Stimulated activated CD8-positive, alpha-beta memory T cell treated with anti-CD3 and anti-CD28 coated beads, Interleukin-12 subunit alpha, Interleukin-12 subunit beta, amount 100 ng/mL, for 1 hour (primary cell): ENCODE measurements around the gene ASTN2.

Experiments used
- DNase-seq: peaks from one replicate; pipeline ENCODE4 v3.0.0-alpha.2; 2020; ENCODE audit warnings: low read depth

Gene ASTN2

DNA sequence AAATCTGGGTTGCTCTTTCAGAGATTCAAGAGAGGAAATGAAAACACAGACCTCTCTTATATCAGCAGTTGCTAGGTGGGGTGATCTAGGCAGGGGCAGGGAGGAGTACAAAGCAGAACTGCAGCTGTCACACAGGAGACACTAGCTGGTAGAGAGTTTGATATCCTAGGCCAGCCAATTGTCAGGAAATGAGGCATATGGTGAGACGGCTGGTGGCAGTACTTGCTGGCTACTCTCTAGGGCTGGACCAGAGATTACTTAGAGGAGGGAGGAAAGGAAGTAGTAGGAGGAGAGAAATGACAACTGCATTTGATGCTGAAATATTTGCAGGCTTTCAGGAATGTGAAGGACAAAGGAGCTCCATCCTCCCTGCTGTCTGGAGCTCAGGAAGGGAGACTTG, 614.0 kb downstream of the ASTN2 start:
- no peak for DNase-seq

DNA sequence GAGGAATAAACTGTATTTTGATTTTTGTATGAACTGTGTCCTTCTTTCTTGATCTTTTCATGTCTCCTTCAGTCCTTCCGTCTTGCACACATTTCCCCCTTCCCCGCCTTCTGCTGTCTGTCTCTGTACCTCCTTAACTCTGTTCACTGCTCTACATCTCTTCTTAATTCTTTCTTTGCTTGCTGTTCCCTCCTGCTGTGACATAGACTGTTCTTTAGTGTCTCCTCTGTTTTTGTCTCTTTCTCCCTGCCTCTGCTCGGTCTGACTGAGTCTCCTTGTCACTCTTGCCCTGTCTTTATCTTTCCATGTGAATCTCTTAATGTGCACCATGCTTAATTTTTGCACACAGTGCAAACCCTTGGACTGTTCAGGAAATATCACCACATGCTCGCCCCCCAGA, 614.8 kb downstream of the ASTN2 start:
- DNase-seq = no peak

DNA sequence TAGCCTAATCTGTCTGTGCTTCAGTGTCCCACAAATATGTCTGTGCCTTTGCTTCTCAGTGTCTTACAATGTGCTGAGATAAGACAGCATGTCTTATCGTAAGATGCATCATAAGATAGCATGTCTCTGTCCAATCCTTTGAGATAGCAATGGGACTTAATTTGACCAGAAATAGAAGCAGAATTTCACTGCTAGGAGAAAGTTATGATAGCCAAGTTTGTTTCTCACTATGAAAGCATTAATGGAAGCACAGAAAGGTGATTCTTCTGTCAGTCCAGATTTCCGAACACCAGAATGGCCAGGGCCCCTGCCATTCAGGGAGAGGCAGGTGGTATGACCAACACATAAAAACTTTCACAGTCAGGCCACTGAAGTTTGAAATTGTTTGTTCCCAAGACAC, 616.3 kb downstream of the ASTN2 start:
- DNase-seq = no peak

DNA sequence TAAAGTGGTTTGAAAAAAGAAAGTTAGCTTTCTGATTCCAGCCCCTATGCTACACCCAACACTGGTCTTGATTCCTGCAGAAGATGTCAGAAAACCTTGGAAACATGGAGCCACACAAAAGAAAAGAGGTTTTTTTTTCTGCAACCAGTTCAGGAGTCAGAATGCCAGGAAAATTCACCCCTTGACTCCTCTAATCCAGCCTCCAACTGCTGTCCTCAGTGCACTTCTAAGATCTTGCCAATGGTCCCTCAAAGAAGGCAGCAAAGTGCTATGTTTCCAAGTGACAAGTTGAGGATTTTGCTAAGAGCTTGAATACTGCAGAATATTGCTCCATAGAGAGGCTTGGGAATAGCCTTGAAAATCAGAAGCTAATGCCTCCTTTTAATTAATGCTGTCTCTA, 617.6 kb downstream of the ASTN2 start:
- DNase-seq = no peak

DNA sequence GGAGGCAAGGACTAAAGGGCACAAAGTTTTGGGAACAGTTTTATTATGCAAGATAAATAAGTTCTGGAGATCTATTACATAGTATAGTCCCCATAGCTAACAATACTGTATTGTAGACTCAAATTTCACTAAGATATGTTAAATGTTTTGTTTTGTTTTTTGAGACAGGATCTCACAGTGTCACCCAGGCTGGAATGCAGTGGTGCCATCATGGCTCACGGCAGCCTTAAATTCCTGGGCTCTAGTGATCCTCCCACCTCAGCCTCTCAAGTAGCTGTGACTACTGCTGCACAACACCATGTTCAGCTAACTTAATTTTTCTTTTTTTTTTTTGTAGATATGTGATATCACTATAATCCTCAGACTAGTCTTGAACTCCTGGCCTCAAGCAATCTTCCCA, 618.2 kb downstream of the ASTN2 start:
- no peak for DNase-seq

DNA sequence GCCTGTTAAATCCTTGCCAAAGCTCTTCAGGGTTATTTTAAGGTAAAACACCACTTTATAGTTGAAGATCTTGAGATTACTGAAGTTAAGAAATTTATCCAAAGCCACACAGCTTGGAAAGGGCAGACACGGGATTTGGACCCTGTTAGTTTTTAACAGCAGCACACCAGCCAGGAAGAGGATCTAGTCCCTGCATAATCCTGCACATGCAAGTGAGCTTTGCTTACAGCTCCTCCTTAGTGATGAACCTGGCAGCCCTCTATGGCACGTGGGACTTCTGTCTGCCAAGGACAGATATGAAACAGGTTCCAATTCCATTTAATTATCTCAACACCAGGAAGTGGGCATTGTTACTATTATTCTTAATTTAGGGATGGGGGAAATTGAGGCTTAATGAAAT, 619.0 kb downstream of the ASTN2 start:
- DNase-seq = no peak

DNA sequence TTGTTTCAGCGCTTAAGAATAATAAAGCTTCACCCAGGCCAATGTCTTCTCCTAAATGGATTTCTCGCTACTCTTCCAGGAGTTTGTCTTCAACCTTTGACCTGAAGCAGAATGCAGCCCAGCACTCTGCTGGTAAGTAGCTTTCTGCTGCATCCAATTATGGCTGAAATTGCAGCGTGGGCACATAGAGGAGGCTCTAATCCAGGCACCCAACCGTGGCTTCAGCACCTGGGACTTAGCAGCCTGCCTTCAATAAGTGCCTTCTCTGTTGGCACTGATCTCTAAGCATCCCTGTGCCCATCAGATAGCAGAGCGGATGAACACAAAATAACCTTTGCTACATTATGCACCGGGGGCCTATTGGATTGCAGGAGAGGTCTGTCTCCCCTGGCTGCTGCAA, 622.6 kb downstream of the ASTN2 start:
- no peak for DNase-seq

DNA sequence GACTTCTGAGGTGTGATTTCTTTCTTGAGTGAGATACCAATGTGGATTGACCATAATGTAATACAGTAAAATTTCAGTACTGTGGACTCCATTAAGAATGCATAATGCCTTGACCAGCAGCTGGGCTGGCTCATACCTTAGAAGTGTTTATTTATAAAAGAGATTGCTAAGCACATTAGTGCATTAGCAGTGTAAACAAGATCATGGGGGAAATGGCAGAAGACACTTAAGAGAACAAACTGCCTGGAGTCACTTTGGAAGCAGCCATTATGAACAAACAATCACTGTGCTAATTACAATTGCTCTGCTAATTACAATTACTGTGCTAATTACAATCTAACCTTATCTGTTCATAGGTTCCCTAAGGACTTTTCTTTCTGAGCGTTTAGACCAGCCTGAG, 623.5 kb downstream of the ASTN2 start:
- no peak for DNase-seq

DNA sequence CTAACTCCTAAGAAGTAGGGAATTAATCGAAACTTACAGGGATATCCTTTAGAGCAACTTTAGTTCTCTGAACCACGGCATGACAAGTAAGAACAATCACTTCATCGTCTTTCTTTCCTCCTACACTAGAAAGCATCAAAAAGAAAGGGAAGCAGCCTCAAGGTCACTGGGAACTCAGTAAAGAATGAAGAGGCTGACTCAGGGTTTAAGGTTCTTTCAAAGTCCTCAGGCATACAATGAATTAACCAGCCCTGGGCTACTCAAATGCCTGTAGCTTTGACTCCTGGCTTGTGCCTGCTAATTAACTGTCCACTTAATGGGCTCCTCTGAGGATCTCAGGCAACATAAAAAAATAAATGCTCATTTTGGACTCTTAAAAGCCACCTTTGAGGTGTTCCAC, 625.8 kb downstream of the ASTN2 start:
- no peak for DNase-seq

DNA sequence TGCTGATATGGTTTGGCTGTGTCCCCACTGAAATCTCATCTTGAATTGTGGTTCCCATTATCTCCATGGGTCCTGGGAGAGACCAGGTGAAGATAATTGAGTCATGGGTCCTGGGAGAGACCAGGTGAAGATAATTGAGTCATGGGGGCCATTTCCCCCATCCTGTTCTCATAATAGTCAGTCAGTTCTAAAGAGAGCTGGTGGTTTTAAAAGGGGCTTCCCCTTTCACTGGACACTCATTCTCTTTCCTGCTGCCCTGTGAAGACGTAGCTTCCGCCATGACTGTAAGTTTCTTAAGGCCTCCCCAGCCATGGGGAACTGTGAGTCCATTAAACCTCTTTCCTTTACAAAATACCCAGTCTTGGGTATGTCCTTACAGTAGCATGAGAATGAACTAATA, 628.1 kb downstream of the ASTN2 start:
- DNase-seq = no peak

DNA sequence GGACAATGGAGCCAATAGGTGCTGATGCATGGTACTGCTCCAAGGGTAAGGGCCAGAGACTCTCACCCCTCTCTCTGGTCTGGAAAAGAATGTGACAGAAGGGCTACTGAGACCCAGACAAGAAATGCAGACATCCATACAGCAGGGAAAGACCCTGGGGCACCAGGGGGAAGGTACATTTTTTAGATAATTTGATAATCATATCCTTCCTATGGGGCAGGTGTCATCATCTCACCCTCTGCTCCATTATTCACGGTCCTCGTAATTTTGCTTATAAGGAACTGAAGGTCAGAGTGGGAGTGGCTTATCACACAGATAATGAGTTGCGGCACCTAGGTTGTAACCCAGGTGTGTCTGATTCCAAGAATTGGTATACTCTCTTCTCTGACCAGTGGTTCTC, 637.7 kb downstream of the ASTN2 start:
- no peak for DNase-seq

DNA sequence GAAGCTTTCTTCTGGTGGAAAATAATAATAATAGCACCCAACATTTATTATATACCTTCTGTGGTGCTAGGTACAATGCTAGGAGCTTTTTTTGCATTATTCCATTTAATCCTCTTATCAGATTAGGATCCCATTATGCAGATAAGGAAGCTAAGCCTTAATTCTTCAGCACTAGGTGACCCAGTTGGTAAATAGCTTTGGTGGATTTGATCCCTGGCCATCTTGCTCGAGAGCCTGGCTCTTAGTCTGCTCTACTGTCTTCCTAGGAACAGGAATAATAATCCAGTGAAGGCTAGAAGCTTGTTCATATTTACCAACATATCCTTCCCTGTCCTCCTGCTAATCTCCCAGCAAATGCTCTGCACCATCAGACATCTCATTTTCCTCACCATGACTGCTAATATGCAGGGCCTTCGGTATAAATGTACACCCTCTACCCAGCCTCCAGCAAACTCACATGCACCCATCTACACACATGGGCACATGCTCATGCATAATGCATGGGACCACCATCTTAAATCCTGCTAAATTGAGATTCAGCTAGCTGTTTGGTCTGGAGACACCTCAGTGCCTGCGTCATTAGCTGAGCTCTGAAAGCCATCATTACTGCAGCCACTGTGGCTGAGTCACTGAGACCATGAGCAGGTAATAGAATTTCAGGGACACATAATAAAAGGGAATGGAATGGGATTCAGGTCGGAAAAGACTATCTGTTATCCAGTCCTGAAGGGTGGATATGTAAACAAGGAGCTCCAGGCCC, 640.3 kb downstream of the ASTN2 start:
- no peak for DNase-seq

DNA sequence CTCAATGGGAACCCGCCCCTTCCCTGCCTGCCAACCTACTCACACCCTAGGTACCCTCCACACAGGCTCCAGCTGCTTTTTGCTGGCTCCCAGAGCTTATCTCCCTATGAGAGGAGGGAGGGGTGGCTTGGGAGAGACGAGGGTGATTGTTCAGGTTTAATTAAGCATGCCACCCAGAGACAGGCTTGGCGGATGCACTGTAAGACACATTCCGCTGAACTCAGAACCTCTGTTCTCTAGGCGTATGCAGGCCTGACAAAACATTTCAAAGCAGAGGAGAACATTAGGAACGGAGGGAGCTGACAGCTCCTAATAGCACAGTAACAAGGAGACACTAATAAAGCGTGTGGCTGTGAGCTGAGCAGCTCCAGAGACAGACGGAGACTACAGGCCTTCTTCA, 647.6 kb downstream of the ASTN2 start:
- no peak for DNase-seq

DNA sequence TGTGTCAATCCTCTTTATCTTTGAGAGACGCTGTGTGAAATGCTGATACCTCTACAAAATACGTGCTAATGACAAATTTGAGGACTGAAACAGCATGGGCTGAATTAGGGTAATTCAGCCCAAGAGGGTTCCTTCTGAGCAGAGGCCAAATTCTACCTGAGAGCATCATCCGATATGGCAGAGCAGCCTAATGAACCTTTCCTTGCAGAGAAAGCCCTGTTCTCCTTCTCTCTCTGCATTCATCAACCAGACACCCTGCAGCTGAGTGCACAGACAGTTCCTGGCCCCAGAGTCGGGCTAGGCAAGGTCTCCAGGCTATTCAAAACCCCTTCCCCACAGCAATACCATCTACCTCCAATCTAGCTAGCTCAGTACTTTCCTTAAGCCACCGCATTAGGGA, 649.8 kb downstream of the ASTN2 start:
- no peak for DNase-seq

DNA sequence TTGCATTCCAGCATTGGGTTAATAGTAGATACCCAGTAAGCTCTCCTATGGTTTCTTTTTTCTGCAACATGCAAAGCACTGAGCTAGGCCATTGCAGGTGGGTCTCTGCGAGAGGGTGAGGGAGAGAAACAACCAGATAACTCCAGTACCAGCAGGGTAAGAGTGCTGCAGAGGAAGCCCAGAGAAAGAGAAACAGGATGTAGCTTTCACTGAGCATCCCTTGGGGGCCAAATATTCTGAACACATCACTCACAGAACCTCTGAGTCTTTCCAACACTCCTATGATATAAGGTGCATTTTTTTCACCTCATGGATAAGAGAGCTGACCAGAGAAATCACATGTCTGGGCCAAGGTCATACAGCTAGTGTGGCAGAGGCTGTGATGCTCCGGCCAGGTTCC, 651.1 kb downstream of the ASTN2 start:
- DNase-seq = no peak

DNA sequence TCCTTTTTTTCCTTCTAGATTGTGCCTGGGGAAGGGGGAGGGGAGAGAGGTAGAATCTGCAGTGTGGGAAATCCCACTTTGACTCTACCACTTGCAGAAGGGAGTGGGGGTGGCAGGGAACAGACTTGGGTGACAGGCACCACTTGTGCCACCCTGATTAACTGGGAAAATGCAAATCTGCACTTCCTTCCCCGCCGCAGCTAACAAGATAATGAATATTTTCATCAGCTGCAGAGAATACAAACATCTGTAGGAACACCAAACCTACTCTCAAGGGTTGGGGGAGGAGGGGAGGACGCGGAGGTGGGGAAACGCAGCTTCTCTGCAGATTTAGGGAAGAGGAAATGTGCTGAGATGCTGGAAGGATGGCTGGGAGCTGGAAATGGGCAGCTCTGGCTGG, 654.2 kb downstream of the ASTN2 start:
- no peak for DNase-seq

DNA sequence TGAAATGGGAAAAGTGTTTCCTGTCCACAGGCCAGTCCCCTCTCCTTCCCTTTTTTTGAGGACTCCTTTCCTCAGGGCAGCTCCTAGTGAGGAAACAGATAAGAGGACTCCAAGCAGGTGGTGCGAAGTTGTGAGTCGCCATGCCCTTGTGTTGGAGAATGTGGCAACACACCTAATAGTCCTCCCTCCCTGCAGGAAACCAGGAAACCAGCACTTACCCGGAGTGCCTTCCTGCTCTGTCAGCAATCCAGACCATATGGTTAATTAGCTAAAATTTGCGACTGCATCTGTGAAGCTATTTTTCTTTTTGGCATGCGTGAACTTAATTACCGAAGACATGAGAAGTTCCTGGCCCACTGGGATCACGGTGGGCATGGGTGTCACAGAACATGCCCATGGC, 657.8 kb downstream of the ASTN2 start:
- DNase-seq = no peak

DNA sequence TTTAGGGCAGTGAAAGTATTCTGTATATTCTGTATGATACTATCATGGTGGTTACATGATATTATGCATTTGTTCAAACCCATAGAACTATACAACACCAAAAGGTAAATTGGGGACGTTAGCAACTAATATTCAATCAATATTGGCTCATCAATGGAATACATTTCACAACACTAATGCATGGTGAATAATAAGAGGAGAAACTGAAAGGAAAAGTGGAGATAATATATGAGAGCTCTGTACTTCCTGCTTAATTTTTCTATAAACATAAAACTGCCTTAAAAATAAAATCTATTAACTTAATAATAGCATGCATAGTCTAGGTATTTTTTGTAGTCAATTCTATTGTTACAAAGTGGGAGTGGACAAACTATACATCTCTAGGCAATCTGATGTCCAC, 661.5 kb downstream of the ASTN2 start:
- DNase-seq = no peak

DNA sequence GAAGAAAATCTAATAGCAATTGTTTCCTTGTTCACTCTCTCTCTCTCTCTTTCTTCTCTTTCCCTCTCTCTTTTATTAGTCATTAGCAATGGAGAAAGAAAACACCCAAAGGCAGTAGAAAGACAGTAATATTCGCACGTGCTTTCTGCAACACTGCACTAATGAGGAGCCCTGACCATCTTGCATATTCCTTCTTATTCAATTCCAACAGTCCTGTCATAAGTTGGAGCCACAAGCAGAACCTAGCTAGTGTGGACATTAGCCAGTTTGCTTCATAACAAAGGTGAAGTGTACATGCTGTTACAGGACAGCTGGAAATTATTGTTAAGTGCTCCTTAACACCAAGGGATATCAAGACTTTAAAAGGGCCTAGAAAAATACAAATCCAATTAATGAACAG, 664.3 kb downstream of the ASTN2 start:
- DNase-seq = no peak

DNA sequence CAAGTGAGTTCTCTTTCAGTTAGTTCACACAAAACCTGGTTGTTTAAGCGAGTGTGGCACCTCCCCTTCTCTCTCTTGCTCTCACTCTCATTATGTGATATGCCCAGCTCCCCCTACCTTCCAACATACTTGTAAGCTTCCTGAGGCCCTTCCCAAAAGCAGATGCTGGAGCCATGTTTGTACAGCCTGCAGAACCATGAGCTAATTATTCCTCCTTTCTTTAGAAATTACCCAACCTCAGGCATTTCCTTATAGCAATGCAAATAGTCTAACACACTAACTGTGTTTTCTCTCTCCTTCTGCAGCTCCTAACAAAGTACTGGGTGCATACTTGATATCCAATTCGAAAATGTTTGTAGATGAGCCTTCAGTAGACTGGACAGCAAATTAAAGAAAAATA, 665.1 kb downstream of the ASTN2 start:
- no peak for DNase-seq

DNA sequence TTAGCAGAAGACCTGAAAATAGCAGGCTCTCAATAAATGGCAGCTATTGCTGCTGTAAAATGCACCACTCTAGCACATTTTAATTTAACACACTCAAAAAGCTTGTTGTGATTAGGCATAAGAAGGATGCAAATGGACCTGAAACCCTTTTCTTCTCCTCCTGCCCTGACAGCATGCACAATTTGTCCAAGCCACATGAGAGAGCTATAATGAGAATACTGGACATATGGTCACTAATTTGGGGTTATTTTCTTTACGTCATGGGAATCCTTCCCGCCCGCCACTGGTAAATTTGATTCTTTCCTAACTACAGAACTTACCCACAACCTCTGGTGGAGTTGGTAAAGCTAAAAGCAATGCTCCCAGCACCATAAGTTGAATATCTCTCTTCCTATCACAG, 665.7 kb downstream of the ASTN2 start:
- no peak for DNase-seq

DNA sequence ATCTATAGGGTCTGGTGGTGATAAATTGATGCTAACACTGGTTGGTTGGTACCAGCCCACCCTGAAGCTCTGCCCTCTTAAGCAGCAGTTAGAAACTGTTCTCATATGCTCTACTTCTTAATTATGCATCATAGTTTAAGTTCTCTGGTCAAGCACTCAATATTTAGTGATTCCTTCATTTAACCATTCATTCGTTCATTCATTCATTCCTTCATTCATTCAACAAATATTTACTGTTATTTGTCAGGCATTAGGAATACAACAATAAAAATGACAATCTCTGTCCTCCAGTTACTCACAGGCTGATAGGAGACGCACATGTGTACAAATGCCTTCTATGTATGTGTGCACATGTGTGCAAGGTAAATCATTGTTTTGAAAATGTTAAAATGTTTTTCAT, 673.1 kb downstream of the ASTN2 start:
- no peak for DNase-seq

DNA sequence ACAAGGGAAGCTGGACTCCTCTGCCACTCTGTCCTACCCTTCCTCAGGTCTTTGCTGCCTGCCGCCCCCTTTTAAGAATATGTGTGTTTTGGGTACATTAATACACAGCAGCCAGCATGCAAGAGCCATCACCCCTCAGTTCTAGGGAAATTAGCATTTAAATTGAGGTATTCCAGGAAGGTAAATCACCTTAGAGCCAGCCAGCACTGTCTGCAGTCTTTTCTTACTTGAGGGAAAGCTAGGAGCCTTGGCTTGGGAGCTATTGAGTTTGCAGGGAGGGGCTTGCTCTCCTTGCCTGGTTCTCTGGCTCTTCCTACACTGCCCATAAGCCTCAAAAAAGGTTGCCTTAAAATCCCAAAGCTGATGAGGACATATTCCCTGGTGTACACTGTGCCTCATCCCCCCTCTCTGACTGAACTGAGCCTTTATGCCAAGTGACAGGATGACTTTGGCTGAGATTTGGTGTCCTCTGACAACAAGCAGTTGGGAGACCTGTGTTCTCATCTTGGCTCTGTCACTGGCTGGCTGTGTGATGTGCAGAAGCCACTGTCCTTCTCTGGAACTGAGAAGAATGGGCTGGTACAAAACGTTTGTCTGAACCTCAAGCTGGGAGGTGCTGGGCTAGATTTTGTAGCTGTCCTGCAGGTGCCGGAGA, 673.6 kb downstream of the ASTN2 start:
- DNase-seq = no peak

DNA sequence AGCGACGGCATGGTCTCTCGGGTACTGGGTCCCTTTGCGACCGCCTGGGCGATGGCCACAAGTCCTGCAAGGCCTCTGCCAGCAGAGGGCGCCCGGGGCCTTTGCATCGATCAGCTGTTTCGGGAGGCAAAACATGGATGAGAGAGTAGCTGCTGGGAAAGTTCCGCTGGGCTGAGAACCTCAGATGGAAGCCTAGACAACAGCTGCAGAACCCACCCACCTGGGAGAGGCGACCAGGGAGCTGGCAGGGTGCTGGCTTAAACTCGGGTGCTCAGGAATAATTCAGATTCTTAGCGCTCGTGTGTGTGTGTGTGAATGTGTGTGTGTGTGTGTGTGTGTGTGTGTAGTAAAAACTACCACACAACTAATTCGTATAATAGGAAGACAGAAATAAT, 677.7 kb downstream of the ASTN2 start:
- peak; percentile 11 for DNase-seq
